ENCODE measurements around the gene NUP42. TPM values are rescaled to one million over a fixed set of nuclear protein-coding genes. Genes with fewer than 3 reads are reported as not detected.

The NUP42 gene
- total and polyA plus RNA-seq, 2 of the 13 experiments (the other 11 are each of a cell fraction or from before 2014, with no cell fraction given) = 32.0 to 51.5 TPM

DNA sequence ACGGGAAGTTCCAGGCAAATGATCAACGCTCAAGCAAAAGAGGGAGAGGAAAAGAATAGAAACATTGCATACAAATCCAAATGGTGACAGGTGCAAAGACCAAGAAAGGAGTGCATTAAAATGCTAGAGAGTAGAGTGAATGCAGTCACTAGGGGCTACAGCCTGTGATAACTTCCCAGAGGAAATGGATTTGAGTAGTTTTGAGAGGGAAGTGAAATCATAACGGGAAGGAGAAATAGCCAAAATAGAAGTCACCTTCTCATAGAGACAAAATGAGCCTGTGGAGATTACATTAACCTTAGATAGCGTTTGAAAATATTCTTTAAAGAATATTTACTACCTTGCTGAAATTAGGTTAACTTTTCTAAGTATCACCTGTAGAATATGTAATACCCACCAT is 26.5 kb downstream of the NUP42 start:
- no peaks in the 10 kb centered on the region for H3K9me3 ChIP-seq (ENCODE audit: low read length)
- H3K36me3 ChIP-seq (replicated peaks in 1 of 2; ENCODE audit: control insufficient read depth in 1 of 2, insufficient read depth in 2 of 2, low read length in 2 of 2) = no peaks in the 10 kb centered on the region; a peak in 1 of 5 replicates
- peaks cover 36% of the 10 kb centered on the region for H3K4me1 ChIP-seq (ENCODE audit: insufficient read depth, low read length)
- no peak overlapping the region for H3K27ac ChIP-seq (ENCODE audit: extremely low read length, insufficient read depth, low read length)
- FAIRE-seq (no peak), DNase-seq (ENCODE audit: low spot score) (no peak), ATAC-seq (no peak)
- H3K79me2 ChIP-seq (ENCODE audit: insufficient read depth, low read length) = no peaks in the 10 kb centered on the region
- intact Hi-C loops (cut with micrococcal nuclease; ENCODE audit: unreplicated experiment) (no loop called here), in situ Hi-C loops (cut with HindIII; ENCODE audit: extremely low pct_ligation_motif_present, low pct_unique_long_range_greater_than_20kb) (no loop called here)
- H3K27me3 ChIP-seq (ENCODE audit: control insufficient read depth in 1 of 2, insufficient read depth in 2 of 2, low read length in 2 of 2) = 0 out of 5 replicates have a peak, but pooled peaks cover 0 to 5% of the 10 kb centered on the region in 2 experiments
- no peak overlapping the region for H2AFZ ChIP-seq (ENCODE audit: low read length)
- H4K20me1 ChIP-seq (ENCODE audit: insufficient read depth, low read length) = no peaks in the 10 kb centered on the region
- BruUV-seq (replicated peaks) = no TSS peak
- no peak overlapping the region for H3K4me3 ChIP-seq (replicated peaks in 1 of 3; ENCODE audit: insufficient read depth in 1 of 3, low read depth in 2 of 3, low read length in 3 of 3)
- 62% methylated on average over 4 of the region's 4 CpGs for WGBS (ENCODE audit: low lambda C conversion rate)
- CTCF ChIA-PET (ENCODE audit: low intra/inter-chr PET ratio, low total read pairs) = no interaction called here
- no peak overlapping the region for H3K9ac ChIP-seq (ENCODE audit: insufficient read depth, low read depth, low read length)
- POLR2A ChIA-PET = no interaction called here
- H3K4me2 ChIP-seq (ENCODE audit: low read depth, low read length) = no peak overlapping the region
- TF ChIP-seq ARID4A (CRISPR knock-in tag; IDR thresholded peaks at IDR 0.05; ENCODE audit: borderline replicate concordance) = no peak
- TF ChIP-seq ZNF737 (CRISPR knock-in tag; IDR thresholded peaks at IDR 0.05; ENCODE audit: borderline replicate concordance) = no peak
- TF ChIP-seq RNF219 (CRISPR knock-in tag; IDR thresholded peaks at IDR 0.05) = no peak
- TF ChIP-seq POGK (CRISPR knock-in tag; conservative IDR thresholded peaks at IDR 0.05) = no peak
- TF ChIP-seq ZNF616 (CRISPR knock-in tag; IDR thresholded peaks at IDR 0.05; ENCODE audit: low read depth) = no peak
- TF ChIP-seq ZNF414 (CRISPR knock-in tag; IDR thresholded peaks at IDR 0.05) = no peak
- no peak for TF ChIP-seq ZFAT (CRISPR knock-in tag; conservative IDR thresholded peaks at IDR 0.05)
- no peak for TF ChIP-seq KDM5A (IDR thresholded peaks at IDR 0.05; ENCODE audit: borderline replicate concordance, low read length)
- TF ChIP-seq ZNF550 (CRISPR knock-in tag; IDR thresholded peaks at IDR 0.05; ENCODE audit: borderline replicate concordance) = no peak
- TF ChIP-seq SAFB2 (CRISPR knock-in tag; IDR thresholded peaks at IDR 0.05; ENCODE audit: borderline replicate concordance, low read depth) = no peak
- TF ChIP-seq ZMYM4 (CRISPR knock-in tag; IDR thresholded peaks at IDR 0.05) = no peak
- TF ChIP-seq ZNF547 (CRISPR knock-in tag; IDR thresholded peaks at IDR 0.05) = no peak
- TF ChIP-seq, protein P1, sequence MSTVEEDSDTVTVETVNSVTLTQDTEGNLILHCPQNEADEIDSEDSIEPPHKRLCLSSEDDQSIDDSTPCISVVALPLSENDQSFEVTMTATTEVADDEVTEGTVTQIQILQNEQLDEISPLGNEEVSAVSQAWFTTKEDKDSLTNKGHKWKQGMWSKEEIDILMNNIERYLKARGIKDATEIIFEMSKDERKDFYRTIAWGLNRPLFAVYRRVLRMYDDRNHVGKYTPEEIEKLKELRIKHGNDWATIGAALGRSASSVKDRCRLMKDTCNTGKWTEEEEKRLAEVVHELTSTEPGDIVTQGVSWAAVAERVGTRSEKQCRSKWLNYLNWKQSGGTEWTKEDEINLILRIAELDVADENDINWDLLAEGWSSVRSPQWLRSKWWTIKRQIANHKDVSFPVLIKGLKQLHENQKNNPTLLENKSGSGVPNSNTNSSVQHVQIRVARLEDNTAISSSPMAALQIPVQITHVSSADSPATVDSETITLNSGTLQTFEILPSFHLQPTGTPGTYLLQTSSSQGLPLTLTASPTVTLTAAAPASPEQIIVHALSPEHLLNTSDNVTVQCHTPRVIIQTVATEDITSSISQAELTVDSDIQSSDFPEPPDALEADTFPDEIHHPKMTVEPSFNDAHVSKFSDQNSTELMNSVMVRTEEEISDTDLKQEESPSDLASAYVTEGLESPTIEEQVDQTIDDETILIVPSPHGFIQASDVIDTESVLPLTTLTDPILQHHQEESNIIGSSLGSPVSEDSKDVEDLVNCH (CRISPR knock-in tag; IDR thresholded peaks at IDR 0.05) = no peak

Measured in HepG2 (cell line).